ENCODE data around the gene CHAT.

Gene CHAT

GRCh38 chr10:49572594-49573114 is 41.2 kb upstream of the CHAT start:
- Histone ChIP-seq H3K36me3 (no peaks in the 10 kb centered on the region), H3K27me3 (no peaks in the 10 kb centered on the region), H3K4me3 (ENCODE audit: low read depth, low read length) (no peak overlapping the region), H3K4me1 (no peaks in the 10 kb centered on the region), H3K9me3 (no peaks in the 10 kb centered on the region)
- no peak for DNase-seq
- TF ChIP-seq CTCF (IDR thresholded peaks at IDR 0.05; ENCODE audit: low read depth, low read length): no peak

- no peaks in the 10 kb centered on the region for H3K27me3 ChIP-seq
- TF ChIP-seq CTCF (IDR thresholded peaks at IDR 0.05; ENCODE audit: low read depth, low read length): no peak
- H3K9me3 ChIP-seq: no peaks in the 10 kb centered on the region
- no peak overlapping the region for H3K4me3 ChIP-seq (ENCODE audit: low read depth, low read length)
- H3K4me1 ChIP-seq: no peaks in the 10 kb centered on the region
- no peak for DNase-seq
- H3K36me3 ChIP-seq: no peaks in the 10 kb centered on the region
Observed at GRCh38 chr10:49575489-49576072, 38.3 kb upstream of the CHAT start.

GRCh38 chr10:49577182-49577925 is 36.5 kb upstream of the CHAT start:
- DNase-seq: no peak
- H3K9me3 ChIP-seq: no peaks in the 10 kb centered on the region
- TF ChIP-seq CTCF (IDR thresholded peaks at IDR 0.05; ENCODE audit: low read depth, low read length): no peak

GRCh38 chr10:49578392-49578791 is 35.4 kb upstream of the CHAT start:
- Histone ChIP-seq H3K4me3 (ENCODE audit: low read depth, low read length) (no peak overlapping the region), H3K36me3 (no peaks in the 10 kb centered on the region), H3K4me1 (no peaks in the 10 kb centered on the region), H3K27me3 (no peaks in the 10 kb centered on the region), H3K9me3 (no peaks in the 10 kb centered on the region)
- no peak for DNase-seq
- TF ChIP-seq CTCF (IDR thresholded peaks at IDR 0.05; ENCODE audit: low read depth, low read length): no peak

More at GRCh38 chr10:49577182-49577925, 36.5 kb upstream of the CHAT start:
- H3K4me3 ChIP-seq (ENCODE audit: low read depth, low read length): no peak overlapping the region
- H3K27me3 ChIP-seq: no peaks in the 10 kb centered on the region
- no peaks in the 10 kb centered on the region for H3K4me1 ChIP-seq
- H3K36me3 ChIP-seq: no peaks in the 10 kb centered on the region

- Histone ChIP-seq H3K36me3 (no peaks in the 10 kb centered on the region), H3K4me1 (no peaks in the 10 kb centered on the region), H3K4me3 (ENCODE audit: low read depth, low read length) (no peak overlapping the region), H3K9me3 (no peaks in the 10 kb centered on the region), H3K27me3 (no peaks in the 10 kb centered on the region)
- no peak for DNase-seq
- no peak for TF ChIP-seq CTCF (IDR thresholded peaks at IDR 0.05; ENCODE audit: low read depth, low read length)
Observed at GRCh38 chr10:49579621-49580020, 34.2 kb upstream of the CHAT start.

- Histone ChIP-seq H3K4me1 (no peaks in the 10 kb centered on the region), H3K36me3 (no peaks in the 10 kb centered on the region), H3K4me3 (ENCODE audit: low read depth, low read length) (no peak overlapping the region), H3K9me3 (no peaks in the 10 kb centered on the region), H3K27me3 (no peaks in the 10 kb centered on the region)
- no peak for DNase-seq
- TF ChIP-seq CTCF (IDR thresholded peaks at IDR 0.05; ENCODE audit: low read depth, low read length): no peak
Observed at GRCh38 chr10:49585387-49585786, 28.4 kb upstream of the CHAT start.
